Skeletal muscle tissue (tissue), 1 donor: Measurements from ENCODE around the gene SFRP4. TPM values are rescaled to one million over a fixed set of nuclear protein-coding genes. Genes with fewer than 3 reads are reported as not detected.

Source experiments
- total RNA-seq: library from RNA; depleted of rRNA; stranded (reverse); fragments of >200 nt; gene quantifications from one replicate; pipeline ENCODE4 v1.2.3, GENCODE V29; 2014

SFRP4 gene
- total RNA-seq, 1 donor from 2014 or later = 28.7 TPM

Other genes starting within 250 kb of the SFRP4 start
- 1.0 TPM for gene GPR141, start 233.1 kb downstream of the SFRP4 start, total RNA-seq
- gene NME8, start 68.2 kb downstream of the SFRP4 start, total RNA-seq = not detected
- 63.2 TPM for gene EPDR1, start 3.8 kb upstream of the SFRP4 start, total RNA-seq